Erythroblast (primary cell): ENCODE data around the gene GALNT18.

Experiments
- DNase-seq, 2 experiments: peaks; one replicate each; lab custom pipeline; 2025; lab: John Stamatoyannopoulos, UW
- GATA1 ChIP-seq: IDR thresholded peaks from 2 replicates; pipeline ENCODE4 v1.6.1; 2011; ENCODE audit warnings: low read depth, mild to moderate bottlenecking, control low read depth, low read length, moderate library complexity
- POLR2A ChIP-seq: IDR thresholded peaks from 2 replicates; pipeline ENCODE4 v1.6.1; 2011; ENCODE audit warnings: mild to moderate bottlenecking, low read length

GALNT18 gene

GRCh38 chr11:11281626-11282025 is 340.2 kb downstream of the GALNT18 start:
- TF ChIP-seq POLR2A = no peak
- no peak for DNase-seq

- DNase-seq = no peak
- TF ChIP-seq GATA1 (no peak), POLR2A (no peak)
Measured at GRCh38 chr11:11280826-11281225, 341.0 kb downstream of the GALNT18 start.

DNA sequence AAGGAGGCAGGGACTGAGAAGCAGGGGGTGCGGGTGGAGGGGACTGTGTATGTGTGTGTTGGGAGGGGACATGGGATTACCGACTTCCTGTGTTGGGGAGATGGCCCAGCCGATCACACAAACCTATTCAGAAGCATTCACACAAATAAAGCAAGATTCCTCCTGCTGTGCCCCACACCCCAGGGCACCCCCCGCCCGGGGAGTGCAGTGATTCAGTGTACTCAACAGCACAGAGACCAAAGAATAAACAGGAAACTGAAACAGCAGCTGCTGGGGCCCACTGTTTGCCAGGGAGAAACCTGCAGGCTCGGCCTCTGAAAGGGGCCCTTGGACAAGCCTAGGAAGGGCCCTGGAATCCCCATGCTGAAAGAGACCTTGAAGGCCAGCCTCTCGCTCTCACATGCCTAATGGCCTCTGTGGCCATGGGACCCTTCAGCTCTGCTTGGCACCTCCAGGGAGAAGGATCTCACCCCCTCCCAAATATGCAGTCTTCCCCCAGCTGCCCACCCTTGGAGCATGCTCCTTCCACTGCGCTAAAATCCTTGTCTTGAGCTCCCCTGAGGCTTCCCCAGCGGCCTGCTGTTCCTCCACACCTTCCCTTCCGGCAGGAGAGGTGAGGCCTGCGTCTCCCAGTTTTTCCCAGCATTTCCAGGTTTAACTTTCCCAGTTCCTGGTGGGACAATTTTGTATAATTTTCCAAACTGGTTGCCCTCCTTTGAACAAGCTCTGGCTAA is 341.7 kb downstream of the GALNT18 start:
- no peak for DNase-seq
- no peak for TF ChIP-seq GATA1
- TF ChIP-seq POLR2A = no peak

DNA sequence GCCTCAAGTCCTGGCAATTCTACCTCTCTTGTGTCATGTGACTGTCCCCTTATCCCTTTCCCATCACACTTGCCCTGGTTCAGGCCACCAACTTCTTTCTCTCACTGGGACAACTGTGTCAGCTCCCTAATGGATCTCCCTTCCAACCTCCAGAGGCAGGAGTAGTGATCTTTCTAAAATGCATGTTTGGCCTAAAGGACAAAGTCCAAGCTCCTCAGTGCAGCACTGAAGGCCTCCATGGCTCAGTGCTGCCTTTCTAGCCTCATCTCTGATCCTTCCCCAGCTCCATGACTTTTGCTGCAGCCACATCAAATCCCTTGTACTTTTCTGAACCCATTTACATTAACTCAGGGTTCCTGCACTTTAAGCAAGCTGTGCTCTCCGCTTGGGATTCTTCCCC is 349.6 kb downstream of the GALNT18 start:
- DNase-seq = no peak
- no peak for TF ChIP-seq GATA1

- no peak for DNase-seq
- TF ChIP-seq GATA1 = no peak
- TF ChIP-seq POLR2A = no peak
Measured at GRCh38 chr11:11270236-11270775, 351.5 kb downstream of the GALNT18 start.

GRCh38 chr11:11268706-11269105 is 353.1 kb downstream of the GALNT18 start:
- TF ChIP-seq GATA1 (no peak), POLR2A (no peak)
- no peak for DNase-seq

- DNase-seq = no peak
- TF ChIP-seq GATA1 (no peak), POLR2A (no peak)
Measured at GRCh38 chr11:11268119-11268518, 353.7 kb downstream of the GALNT18 start.

DNA sequence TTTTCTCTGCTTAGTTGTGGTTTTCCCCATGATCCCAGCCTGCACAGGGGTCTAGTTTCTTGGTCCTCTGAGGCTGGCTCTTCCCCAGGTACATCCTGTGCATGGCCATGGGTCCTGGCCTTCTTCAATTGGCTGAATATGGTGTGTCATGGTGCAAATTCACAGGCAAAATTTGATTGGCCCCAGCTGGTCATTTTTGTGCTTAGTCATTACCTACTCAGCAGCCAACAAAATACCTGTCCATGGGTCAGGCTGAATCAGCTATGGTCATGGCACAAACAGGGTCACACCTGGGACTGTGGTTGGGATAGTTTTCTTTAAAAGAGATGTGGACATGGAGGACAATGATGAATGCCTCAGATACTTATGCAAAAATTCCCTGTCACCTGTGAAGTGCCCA is 354.5 kb downstream of the GALNT18 start:
- DNase-seq = no peak
- TF ChIP-seq POLR2A (no peak), GATA1 (no peak)

GRCh38 chr11:11265994-11266606 is 355.7 kb downstream of the GALNT18 start:
- peak; percentile 35 to 67 for DNase-seq
- TF ChIP-seq POLR2A (no peak), GATA1 (no peak)

DNA sequence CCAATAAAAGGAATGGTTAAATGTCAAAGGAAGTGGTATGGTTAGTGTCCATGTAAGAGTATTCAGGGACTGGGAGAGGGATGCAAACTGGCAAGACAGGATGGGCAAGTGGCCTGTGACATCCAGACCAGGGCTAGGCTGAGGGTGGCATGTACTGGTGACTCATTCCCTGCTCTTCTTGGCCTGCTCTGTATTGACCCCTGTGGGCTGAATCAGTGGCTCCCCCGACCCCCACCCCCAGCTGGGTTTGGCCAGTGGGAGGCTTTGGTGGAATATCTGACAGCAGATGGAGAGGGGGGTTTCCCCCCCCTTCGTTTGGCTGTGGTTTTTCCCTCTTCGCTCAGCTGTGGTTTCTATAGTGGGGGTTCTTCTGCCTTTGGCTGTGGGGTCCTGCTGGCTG is 356.5 kb downstream of the GALNT18 start:
- no peak for DNase-seq
- TF ChIP-seq GATA1 (no peak), POLR2A (no peak)

DNA sequence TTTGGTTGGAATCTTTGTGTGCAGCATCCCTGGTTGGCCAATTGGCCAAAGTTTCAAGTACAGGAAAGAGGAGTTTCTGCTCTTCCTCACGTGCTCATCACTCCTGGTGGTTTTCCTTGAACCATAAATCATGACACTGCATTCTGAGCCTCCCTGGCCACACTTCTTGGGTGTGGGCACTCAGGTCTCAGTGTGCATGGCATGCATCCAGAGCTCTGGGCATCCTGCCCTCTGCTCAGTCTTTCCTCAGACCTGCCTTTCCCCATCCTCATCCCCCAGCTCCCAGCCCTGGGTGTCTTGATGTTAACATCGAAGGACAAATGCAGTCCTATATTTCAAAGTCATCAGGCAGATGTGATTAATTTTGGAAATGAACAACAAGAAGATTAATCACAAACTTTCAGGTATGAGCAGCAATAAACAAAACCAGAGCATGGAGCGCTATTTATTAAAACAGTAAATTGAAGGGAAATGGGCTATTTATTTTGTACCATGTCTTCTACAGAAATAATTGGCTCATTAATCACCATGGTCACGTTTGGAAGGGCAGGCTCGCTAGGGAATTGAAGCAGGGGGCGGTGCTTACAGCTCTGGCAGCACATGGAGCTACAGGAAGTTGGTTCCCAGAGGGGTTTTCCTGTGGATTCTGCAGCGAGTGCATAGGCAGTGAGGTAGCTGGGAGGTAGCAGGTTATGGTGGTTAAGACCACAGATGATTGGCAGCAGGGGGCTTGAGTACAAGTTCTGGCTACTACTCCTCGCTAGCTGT is 358.4 kb downstream of the GALNT18 start:
- TF ChIP-seq GATA1 (no peak), POLR2A (no peak)
- DNase-seq = no peak

- DNase-seq = no peak
- TF ChIP-seq GATA1 (no peak), POLR2A (no peak)
Measured at GRCh38 chr11:11262171-11262920, 359.5 kb downstream of the GALNT18 start.

GRCh38 chr11:11261629-11262028 is 360.2 kb downstream of the GALNT18 start:
- TF ChIP-seq POLR2A (no peak), GATA1 (no peak)

GRCh38 chr11:11260903-11261302 is 360.9 kb downstream of the GALNT18 start:
- no peak for DNase-seq
- TF ChIP-seq GATA1 (no peak), POLR2A (no peak)

More at GRCh38 chr11:11261629-11262028, 360.2 kb downstream of the GALNT18 start:
- DNase-seq = no peak
